ENCODE results near the gene IFNE. TPM values are rescaled to one million over a fixed set of nuclear protein-coding genes. Genes with fewer than 3 reads are reported as not detected.

IFNE gene
- total RNA-seq, 6 experiments from 2014 or later = 0.74 to 2.3 (median 0.93) TPM

DNA sequence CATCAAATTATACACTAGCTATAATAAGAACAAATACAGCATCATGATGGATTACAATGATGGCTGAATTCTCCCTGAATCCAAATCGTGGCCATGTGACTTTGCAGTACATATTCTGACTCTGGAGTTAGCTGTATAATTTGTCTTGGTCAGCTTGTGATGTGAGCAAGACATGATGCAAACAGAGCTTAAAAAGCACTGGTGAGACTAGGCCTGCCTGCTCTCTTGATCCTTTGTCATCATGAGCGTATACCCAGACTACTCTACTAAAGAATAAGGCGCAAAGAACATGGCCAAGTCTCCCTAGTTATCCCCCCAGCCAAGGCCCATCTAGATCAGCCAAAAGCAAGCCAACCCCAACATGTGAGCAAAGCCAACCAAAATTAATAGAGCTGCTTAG, 34.7 kb upstream of the IFNE start:
- peaks cover 40% of the 10 kb centered on the region for H3K36me3 Mint-ChIP-seq (ENCODE audit: low read depth)
- no peak overlapping the region for H3K4me3 Mint-ChIP-seq
- peak overlapping the region; percentile 77 for H3K27ac Mint-ChIP-seq
- H3K9me3 Mint-ChIP-seq = no peaks in the 10 kb centered on the region
- TF ChIP-seq, protein P1, sequence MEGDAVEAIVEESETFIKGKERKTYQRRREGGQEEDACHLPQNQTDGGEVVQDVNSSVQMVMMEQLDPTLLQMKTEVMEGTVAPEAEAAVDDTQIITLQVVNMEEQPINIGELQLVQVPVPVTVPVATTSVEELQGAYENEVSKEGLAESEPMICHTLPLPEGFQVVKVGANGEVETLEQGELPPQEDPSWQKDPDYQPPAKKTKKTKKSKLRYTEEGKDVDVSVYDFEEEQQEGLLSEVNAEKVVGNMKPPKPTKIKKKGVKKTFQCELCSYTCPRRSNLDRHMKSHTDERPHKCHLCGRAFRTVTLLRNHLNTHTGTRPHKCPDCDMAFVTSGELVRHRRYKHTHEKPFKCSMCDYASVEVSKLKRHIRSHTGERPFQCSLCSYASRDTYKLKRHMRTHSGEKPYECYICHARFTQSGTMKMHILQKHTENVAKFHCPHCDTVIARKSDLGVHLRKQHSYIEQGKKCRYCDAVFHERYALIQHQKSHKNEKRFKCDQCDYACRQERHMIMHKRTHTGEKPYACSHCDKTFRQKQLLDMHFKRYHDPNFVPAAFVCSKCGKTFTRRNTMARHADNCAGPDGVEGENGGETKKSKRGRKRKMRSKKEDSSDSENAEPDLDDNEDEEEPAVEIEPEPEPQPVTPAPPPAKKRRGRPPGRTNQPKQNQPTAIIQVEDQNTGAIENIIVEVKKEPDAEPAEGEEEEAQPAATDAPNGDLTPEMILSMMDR (IDR thresholded peaks at IDR 0.05) = no peak
- no peak for DNase-seq
- peaks cover 67% of the 10 kb centered on the region for H3K4me1 Mint-ChIP-seq (ENCODE audit: low read depth)
- 0 out of 2 replicates have a peak, but pooled peaks cover 2% of the 10 kb centered on the region for H3K27me3 Mint-ChIP-seq (ENCODE audit: insufficient read depth)

DNA sequence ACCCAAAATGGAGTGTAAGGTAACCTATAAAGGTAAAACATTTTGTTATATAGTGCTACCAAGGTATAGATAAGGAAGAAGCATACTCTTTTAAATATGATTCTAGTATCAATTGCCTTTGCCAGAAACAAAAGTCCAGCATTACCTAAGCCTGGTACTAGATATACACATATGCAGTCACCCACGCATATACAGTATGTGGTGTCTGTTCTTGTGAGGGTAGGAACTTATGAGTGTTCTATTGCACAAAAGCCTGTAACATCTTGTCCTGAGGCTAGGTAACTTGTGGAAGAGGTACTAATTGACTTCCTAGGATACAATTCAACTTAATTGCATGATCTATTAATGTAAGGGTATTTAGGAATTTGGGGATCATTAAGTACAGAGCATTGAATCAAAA, 31.3 kb upstream of the IFNE start:
- peaks cover 74% of the 10 kb centered on the region for H3K4me1 Mint-ChIP-seq (ENCODE audit: low read depth)
- H3K27ac Mint-ChIP-seq = peak overlapping the region; percentile 35
- TF ChIP-seq, protein P1 (IDR thresholded peaks at IDR 0.05) = no peak
- DNase-seq = no peak
- H3K4me3 Mint-ChIP-seq = no peak overlapping the region
- H3K27me3 Mint-ChIP-seq (ENCODE audit: insufficient read depth) = peaks cover 5% of the 10 kb centered on the region; the same call in 1 of the 2 replicates
- peaks cover 36% of the 10 kb centered on the region for H3K36me3 Mint-ChIP-seq (ENCODE audit: low read depth)
- no peaks in the 10 kb centered on the region for H3K9me3 Mint-ChIP-seq

DNA sequence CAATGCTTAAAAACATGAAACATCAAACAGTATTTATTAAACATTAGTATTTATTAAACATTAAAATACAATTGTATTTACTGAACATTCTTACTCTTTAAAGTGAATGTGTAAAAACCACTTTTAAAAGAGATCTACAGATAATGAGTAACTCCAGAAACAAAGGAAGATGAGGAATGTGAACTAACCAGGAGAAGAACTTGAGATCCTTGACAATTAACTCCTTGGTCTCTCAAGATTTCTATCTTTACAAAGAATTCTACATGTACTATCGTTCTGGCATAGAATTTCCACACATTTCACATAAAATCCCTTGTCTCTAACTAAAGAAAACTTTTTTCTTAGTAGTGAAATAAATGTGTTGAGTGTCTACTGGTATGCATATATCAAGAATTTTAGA, 28.7 kb upstream of the IFNE start:
- Mint-ChIP-seq H3K4me1 (ENCODE audit: low read depth) (peaks cover 52% of the 10 kb centered on the region), H3K4me3 (no peak overlapping the region), H3K9me3 (no peaks in the 10 kb centered on the region), H3K36me3 (ENCODE audit: low read depth) (peaks cover 30% of the 10 kb centered on the region), H3K27ac (peak overlapping the region; percentile 5), H3K27me3 (ENCODE audit: insufficient read depth) (peaks cover 5% of the 10 kb centered on the region; the same call in 1 of the 2 replicates)
- TF ChIP-seq, protein P1 (IDR thresholded peaks at IDR 0.05) = no peak
- no peak for DNase-seq

DNA sequence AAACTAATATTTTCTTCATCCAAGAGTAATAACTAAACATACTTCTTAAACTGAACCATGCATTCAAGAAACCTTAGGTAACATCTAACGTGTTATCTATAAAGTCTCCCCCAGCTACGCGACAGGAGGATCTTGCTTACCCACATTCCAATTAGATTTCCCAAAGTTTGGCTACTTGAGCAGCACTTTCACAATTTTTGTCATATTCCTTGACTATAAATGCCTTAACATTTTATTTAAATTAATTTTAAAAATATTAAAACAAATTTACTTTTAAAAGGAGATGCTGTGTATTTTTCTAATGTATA, 25.3 kb upstream of the IFNE start:
- Mint-ChIP-seq H3K36me3 (ENCODE audit: low read depth) (peaks cover 28% of the 10 kb centered on the region), H3K9me3 (no peaks in the 10 kb centered on the region), H3K4me3 (peak overlapping the region; percentile 70), H3K4me1 (ENCODE audit: low read depth) (peaks cover 40% of the 10 kb centered on the region), H3K27ac (no peak overlapping the region; the same call in none of the 2 replicates), H3K27me3 (ENCODE audit: insufficient read depth) (peaks cover 5% of the 10 kb centered on the region; the same call in 1 of the 2 replicates)
- TF ChIP-seq, protein P1 (IDR thresholded peaks at IDR 0.05) = no peak
- DNase-seq = no peak

DNA sequence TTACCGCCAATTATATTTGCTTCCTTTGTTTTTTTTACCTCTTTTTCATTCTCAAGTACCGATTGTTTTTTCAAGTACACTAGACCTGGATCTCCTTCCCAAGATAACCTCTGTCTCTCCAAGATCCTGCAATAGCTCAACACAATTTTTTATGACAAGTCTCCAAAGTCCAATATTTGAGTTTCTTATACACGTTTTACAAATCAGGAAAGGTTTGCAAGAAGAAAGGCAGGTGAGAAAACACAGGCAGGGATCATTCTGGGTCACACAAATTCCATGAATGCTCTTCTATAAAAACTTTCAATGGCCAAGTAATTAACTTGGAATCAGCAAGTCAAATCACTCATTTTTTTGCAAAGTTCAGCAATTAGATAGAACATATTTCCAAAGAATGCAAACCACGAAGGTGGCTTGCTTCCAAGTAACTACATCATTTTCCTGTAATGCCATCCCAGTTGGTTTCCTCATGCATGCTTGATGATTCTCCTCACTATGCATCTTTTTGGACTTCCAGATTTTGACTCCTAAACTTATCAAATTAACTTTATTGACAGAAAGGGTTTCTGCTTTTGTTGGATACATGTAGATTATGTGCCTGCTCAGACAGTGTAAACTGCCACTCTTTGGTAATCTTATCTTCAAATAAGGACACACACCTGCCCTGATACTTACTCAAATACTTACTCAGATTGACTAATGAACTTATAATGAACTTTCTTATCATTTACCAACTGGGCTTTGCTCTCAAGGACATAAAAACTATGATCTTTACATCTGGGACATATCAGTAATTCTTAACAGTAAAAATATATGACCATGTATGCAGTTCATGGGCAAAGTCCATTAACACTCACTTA, 24.7 kb upstream of the IFNE start:
- peaks cover 23% of the 10 kb centered on the region for H3K36me3 Mint-ChIP-seq (ENCODE audit: low read depth)
- peak; percentile 89 for DNase-seq
- H3K27me3 Mint-ChIP-seq (ENCODE audit: insufficient read depth) = peaks cover 5% of the 10 kb centered on the region; the same call in 1 of the 2 replicates
- H3K9me3 Mint-ChIP-seq = no peaks in the 10 kb centered on the region
- TF ChIP-seq, protein P1 (IDR thresholded peaks at IDR 0.05) = no peak
- peaks cover 35% of the 10 kb centered on the region for H3K4me1 Mint-ChIP-seq (ENCODE audit: low read depth)
- no peak overlapping the region; the same call in none of the 2 replicates for H3K27ac Mint-ChIP-seq
- peak overlapping the region; percentile 70 for H3K4me3 Mint-ChIP-seq

All from HFFc6 (cell line).